Kidney epithelial cell (primary cell): ENCODE results near the gene CD248. TPM values are rescaled to one million over a fixed set of nuclear protein-coding genes. Genes with fewer than 3 reads are reported as not detected.

Source experiments
- DNase-seq: peaks from one replicate; pipeline ENCODE4 v3.0.0-alpha.2; 2010; ENCODE audit warnings: low read depth
- H3K27me3 ChIP-seq: 2 replicates; pipeline ENCODE4 v1.6.0; 2011; ENCODE audit warnings: low read length; ENCODE audit not compliant: control insufficient read depth, insufficient read depth
- H3K36me3 ChIP-seq: 2 replicates; pipeline ENCODE4 v1.5.1; 2011; ENCODE audit warnings: low read length; ENCODE audit not compliant: control insufficient read depth, insufficient read depth
- H3K4me3 ChIP-seq: 2 replicates; pipeline ENCODE4 v1.5.1; 2011; ENCODE audit warnings: low read depth, mild to moderate bottlenecking, control low read depth, low read length
- CTCF ChIP-seq: IDR thresholded peaks from 2 replicates; pipeline ENCODE4 v1.5.1; 2011; ENCODE audit warnings: mild to moderate bottlenecking, moderate library complexity, low read length, control low read depth, inconsistent platforms; ENCODE audit not compliant: insufficient read depth, poor library complexity, severe bottlenecking
- total RNA-seq: library from RNA; depleted of rRNA; stranded (reverse); fragments of >200 nt; gene quantifications from 2 replicates; pipeline ENCODE4 v1.2.3, GENCODE V29; 2015

CD248 gene
- total RNA-seq: 0.07 and 0.17 TPM in 2 replicates

DNA sequence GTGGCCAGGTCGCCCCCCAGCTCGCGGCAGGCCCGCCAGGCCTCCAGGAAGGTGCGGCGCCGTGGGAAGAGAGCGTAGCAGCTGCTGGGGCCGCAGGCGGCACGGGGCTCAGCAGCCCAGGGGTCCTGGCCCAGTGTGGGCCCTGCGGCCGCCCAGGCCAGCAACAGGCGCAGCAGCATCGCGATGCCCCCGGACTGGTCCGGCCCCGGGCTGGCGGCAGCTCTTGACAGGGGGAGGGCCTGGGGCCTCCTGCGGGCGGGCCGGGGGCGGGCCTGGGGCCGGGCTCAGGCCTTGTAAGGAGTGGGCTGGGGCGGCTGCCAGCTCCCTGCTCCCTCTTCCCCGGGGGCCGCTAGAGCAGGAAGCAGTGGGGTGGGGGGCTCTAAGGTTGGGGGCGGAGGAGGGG lies at the start of gene CD248:
Gene CD248, minus strand, starts transcription at position 196 of the 403 bp plus-strand sequence. Its CDS starts 17 bp downstream, at position 179.
- Histone ChIP-seq H3K36me3 (no peaks in the 10 kb centered on the region), H3K27me3 (peaks cover 2% of the 10 kb centered on the region), H3K4me3 (no peak within 1 kb of the TSS)
- TF ChIP-seq CTCF: no peak
- DNase-seq: no peak

DNA sequence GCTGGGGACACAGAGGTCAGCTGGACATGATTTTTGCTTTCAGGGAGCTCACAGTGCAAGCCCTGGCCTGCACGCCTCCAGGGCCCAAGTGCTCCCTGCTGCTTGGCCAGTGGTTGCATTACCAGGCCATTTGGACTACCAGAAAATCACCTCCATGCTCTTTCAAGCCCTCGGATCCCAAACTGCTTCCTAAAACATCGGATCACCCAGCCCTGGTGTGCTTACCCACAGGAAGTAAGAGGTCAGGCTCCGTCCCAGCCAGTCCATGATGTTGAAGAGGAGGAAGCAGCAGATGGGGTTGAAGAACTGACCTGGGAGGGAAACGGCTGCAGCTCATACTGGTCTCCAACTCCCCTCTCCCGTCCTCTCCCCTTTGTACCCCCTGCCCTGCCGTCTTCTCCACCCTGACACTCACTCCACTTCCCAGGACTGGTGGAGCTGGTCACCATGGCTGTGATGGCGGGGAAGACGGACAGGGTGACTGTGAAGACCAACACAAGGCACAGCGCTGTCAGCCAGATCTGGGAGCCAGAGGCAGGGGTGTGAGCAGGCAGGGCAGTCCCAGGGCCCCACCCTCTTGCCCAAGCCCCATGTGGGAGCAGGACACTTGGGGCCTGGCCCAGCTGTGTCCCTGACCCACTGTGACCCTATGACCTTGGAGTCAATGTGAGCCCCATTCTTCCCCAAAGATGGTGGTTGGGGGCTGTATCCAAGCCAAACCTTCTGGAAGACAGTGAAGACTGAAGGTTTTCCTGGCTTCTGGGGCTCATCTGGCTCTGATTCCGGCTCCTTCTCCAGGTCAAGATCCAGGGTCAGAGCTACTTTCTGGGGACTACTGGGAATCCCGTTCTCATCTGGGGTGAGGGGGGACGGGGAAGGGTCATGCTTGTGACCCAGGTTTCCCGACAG lies 49.1 kb upstream of the CD248 start:
- H3K4me3 ChIP-seq: no peak overlapping the region
- no peak for TF ChIP-seq CTCF
- no peaks in the 10 kb centered on the region for H3K36me3 ChIP-seq
- no peak for DNase-seq
- H3K27me3 ChIP-seq: no peaks in the 10 kb centered on the region

- H3K4me3 ChIP-seq: no peak overlapping the region
- no peak for DNase-seq
- no peak for TF ChIP-seq CTCF
- H3K36me3 ChIP-seq: no peaks in the 10 kb centered on the region
- H3K27me3 ChIP-seq: no peaks in the 10 kb centered on the region
These were observed 48.3 kb upstream of the CD248 start for GRCh38 chr11:66365166-66365565.

DNA sequence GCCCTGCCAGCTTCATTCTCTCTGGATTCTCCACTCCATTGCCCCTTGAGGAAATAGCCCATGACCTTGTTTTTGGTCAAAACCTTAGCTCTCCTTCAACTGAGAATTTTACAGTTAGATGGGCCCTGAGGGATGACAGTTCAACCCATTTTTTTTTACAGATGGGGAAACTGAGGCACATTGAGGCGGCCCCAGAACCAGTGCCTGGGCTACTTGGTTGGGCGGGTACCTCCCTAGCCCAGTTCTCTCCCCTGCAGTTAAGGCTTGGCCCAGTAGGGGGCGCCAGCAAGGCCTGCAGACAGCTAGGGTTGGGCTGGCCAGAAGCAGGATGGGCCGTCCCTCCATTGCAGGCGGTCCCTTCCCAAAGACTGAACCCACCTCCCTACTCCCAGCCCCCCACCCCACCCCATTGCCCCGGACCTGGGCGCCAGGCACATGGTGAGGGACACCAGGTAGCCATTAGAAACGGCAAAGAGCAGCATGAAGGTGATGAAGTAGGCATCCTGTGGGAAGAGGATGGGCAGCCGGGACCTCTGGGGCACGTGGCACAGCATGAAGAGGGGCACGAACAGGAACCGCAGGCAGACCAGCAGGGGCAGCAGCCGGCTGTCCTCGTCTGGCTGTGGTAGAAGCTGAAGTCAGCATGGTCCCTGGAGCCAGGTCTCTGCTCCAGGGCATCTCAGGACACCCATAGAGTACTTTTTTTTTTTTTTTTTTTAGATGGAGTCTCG lies 47.1 kb upstream of the CD248 start:
- no peaks in the 10 kb centered on the region for H3K36me3 ChIP-seq
- H3K4me3 ChIP-seq: no peak overlapping the region
- peak; percentile 88 for TF ChIP-seq CTCF
- no peak for DNase-seq
- no peaks in the 10 kb centered on the region for H3K27me3 ChIP-seq

DNA sequence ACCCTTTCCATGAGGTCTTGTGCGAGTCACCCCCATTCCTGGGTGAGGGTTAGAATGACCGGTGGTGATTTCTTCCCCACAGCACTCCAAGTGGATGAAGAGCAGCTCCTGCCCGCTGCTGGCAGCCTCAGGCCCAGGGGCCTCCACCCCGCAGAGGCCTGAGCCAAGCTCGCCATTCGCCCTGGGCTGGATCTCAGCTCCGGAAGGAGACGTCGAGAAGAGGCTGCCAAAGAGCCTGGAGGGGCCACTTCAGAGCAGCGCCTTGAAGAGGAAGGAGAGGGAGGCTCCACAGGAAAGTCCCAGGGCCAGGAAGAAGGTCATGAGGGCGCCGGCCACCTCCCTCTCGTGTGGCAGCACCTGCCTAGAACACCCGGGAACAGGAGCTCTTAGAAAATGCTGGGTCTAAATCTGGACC lies 46.4 kb upstream of the CD248 start:
- no peak for DNase-seq
- no peak for TF ChIP-seq CTCF

More for the DNA sequence above, 46.4 kb upstream of the CD248 start:
- Histone ChIP-seq H3K36me3 (no peaks in the 10 kb centered on the region), H3K4me3 (no peak overlapping the region), H3K27me3 (no peaks in the 10 kb centered on the region)
